DND-41 (cell line): Measurements from ENCODE around the gene MYRIP.

ENCODE experiments used
- ATAC-seq: fragments of 200-7000 bp; cut with Tn5 transposase; 3 replicates; pipeline ENCODE4 v1.9.1; 2021; ENCODE audit warnings: low read depth; ENCODE audit not compliant: insufficient read depth
- DNase-seq: peaks from one replicate; pipeline ENCODE4 v3.0.0-alpha.2; 2020
- H2AFZ ChIP-seq: 2 replicates; pipeline ENCODE4 v1.6.0; 2012; ENCODE audit warnings: low read depth, low read length
- H3K27ac ChIP-seq: 2 replicates; pipeline ENCODE4 v1.5.1; 2012; ENCODE audit warnings: low read length, inconsistent platforms
- H3K27me3 ChIP-seq: fragments of 200-600 bp; sonication (generic); 2 replicates; pipeline ENCODE4 v1.6.0; 2012; ENCODE audit warnings: low read length, mild to moderate bottlenecking, inconsistent platforms; ENCODE audit not compliant: insufficient read depth, poor library complexity
- H3K36me3 ChIP-seq: 2 replicates; pipeline ENCODE4 v1.5.1; 2012; ENCODE audit warnings: low read length, inconsistent platforms; ENCODE audit not compliant: insufficient read depth
- H3K4me1 ChIP-seq: 2 replicates; pipeline ENCODE4 v1.5.1; 2012; ENCODE audit warnings: mild to moderate bottlenecking, low read length; ENCODE audit not compliant: insufficient read depth
- H3K4me2 ChIP-seq: 2 replicates; pipeline ENCODE4 v1.6.0; 2012; ENCODE audit warnings: mild to moderate bottlenecking, moderate library complexity, low read length, inconsistent platforms; ENCODE audit not compliant: insufficient read depth
- H3K4me3 ChIP-seq, 2 experiments: fragments of 200-600 bp in 1 of 2; shearing (Covaris generic) in 1 of 2; 2 replicates each; pipeline ENCODE4 v1.5.1; 2012 to 2016; ENCODE audit warnings: inconsistent platforms in 2 of 2, low read length in 2 of 2, mild to moderate bottlenecking in 2 of 2, low read depth in 1 of 2, moderate library complexity in 1 of 2
- H3K79me2 ChIP-seq: 2 replicates; pipeline ENCODE4 v1.6.0; 2012; ENCODE audit warnings: low read length, inconsistent platforms; ENCODE audit not compliant: insufficient read depth
- H3K9ac ChIP-seq: 2 replicates; pipeline ENCODE4 v1.6.0; 2012; ENCODE audit warnings: low read depth, mild to moderate bottlenecking, inconsistent platforms, low read length, moderate library complexity
- H3K9me3 ChIP-seq: 2 replicates; pipeline ENCODE4 v1.5.1; 2012; ENCODE audit warnings: low read length, moderate library complexity, mild to moderate bottlenecking, inconsistent platforms; ENCODE audit not compliant: insufficient read depth, severe bottlenecking
- H4K20me1 ChIP-seq: 2 replicates; pipeline ENCODE4 v1.6.0; 2012; ENCODE audit warnings: low read length; ENCODE audit not compliant: insufficient read depth
- CTCF ChIP-seq: IDR thresholded peaks from 2 replicates; pipeline ENCODE4 v1.5.1; 2012; ENCODE audit warnings: borderline replicate concordance, low read length, moderate library complexity, mild to moderate bottlenecking; ENCODE audit not compliant: poor library complexity, severe bottlenecking; ENCODE audit errors: extremely low read depth
- EZH2 ChIP-seq: IDR thresholded peaks from 3 replicates; pipeline ENCODE4 v1.6.1; 2012; ENCODE audit warnings: borderline replicate concordance, low read depth, mild to moderate bottlenecking, moderate library complexity, low read length, inconsistent platforms; ENCODE audit not compliant: severe bottlenecking

Gene MYRIP

GRCh38 chr3:40255532-40255931 is 446.1 kb downstream of the MYRIP start:
- H3K4me2 ChIP-seq = no peak overlapping the region
- no peak for ATAC-seq
- no peaks in the 10 kb centered on the region for H3K9me3 ChIP-seq
- no peak overlapping the region for H3K9ac ChIP-seq
- TF ChIP-seq EZH2 (no peak), CTCF (no peak)
- no peaks in the 10 kb centered on the region for H3K36me3 ChIP-seq
- no peak for DNase-seq
- no peak overlapping the region for H3K4me3 ChIP-seq
- no peaks in the 10 kb centered on the region for H3K4me1 ChIP-seq
- peaks cover 3% of the 10 kb centered on the region; the same call in 1 of the 2 replicates for H4K20me1 ChIP-seq
- no peak overlapping the region for H2AFZ ChIP-seq
- no peaks in the 10 kb centered on the region for H3K79me2 ChIP-seq
- no peak overlapping the region for H3K27ac ChIP-seq
- no peaks in the 10 kb centered on the region for H3K27me3 ChIP-seq

- H3K36me3 ChIP-seq = no peaks in the 10 kb centered on the region
- TF ChIP-seq EZH2 (no peak), CTCF (no peak)
- no peak overlapping the region for H3K4me3 ChIP-seq
- no peaks in the 10 kb centered on the region for H3K79me2 ChIP-seq
- no peak overlapping the region for H3K4me2 ChIP-seq
- no peaks in the 10 kb centered on the region for H3K27me3 ChIP-seq
- H3K27ac ChIP-seq = no peak overlapping the region
- DNase-seq = no peak
- H3K9ac ChIP-seq = no peak overlapping the region
- H3K4me1 ChIP-seq = no peaks in the 10 kb centered on the region
- H4K20me1 ChIP-seq = peaks cover 3% of the 10 kb centered on the region; the same call in 1 of the 2 replicates
- no peak for ATAC-seq
- H2AFZ ChIP-seq = no peak overlapping the region
- H3K9me3 ChIP-seq = no peaks in the 10 kb centered on the region
These were observed 448.7 kb downstream of the MYRIP start for GRCh38 chr3:40258064-40258463.

- H2AFZ ChIP-seq = no peak overlapping the region
- ATAC-seq (no peak), DNase-seq (no peak)
- H3K9me3 ChIP-seq = no peaks in the 10 kb centered on the region
- no peak overlapping the region for H3K9ac ChIP-seq
- H3K4me2 ChIP-seq = no peak overlapping the region
- no peak overlapping the region for H3K27ac ChIP-seq
- H3K27me3 ChIP-seq = no peaks in the 10 kb centered on the region
- TF ChIP-seq CTCF (no peak), EZH2 (no peak)
- no peaks in the 10 kb centered on the region for H3K79me2 ChIP-seq
- peaks cover 3% of the 10 kb centered on the region; the same call in 1 of the 2 replicates for H4K20me1 ChIP-seq
- no peak overlapping the region for H3K4me3 ChIP-seq
- no peaks in the 10 kb centered on the region for H3K4me1 ChIP-seq
- no peaks in the 10 kb centered on the region for H3K36me3 ChIP-seq
These were observed 449.1 kb downstream of the MYRIP start for GRCh38 chr3:40258555-40258954.

GRCh38 chr3:40262331-40262730 is 452.9 kb downstream of the MYRIP start:
- Histone ChIP-seq H3K4me1 (no peaks in the 10 kb centered on the region), H3K4me3 (no peak overlapping the region), H3K4me2 (no peak overlapping the region)

More at GRCh38 chr3:40262331-40262730, 452.9 kb downstream of the MYRIP start:
- Histone ChIP-seq H3K9me3 (no peaks in the 10 kb centered on the region), H2AFZ (no peak overlapping the region), H3K27ac (no peak overlapping the region), H4K20me1 (peaks cover 3% of the 10 kb centered on the region; the same call in 1 of the 2 replicates), H3K27me3 (no peaks in the 10 kb centered on the region), H3K9ac (no peak overlapping the region), H3K36me3 (no peaks in the 10 kb centered on the region), H3K79me2 (no peaks in the 10 kb centered on the region)
- ATAC-seq (no peak), DNase-seq (no peak)
- TF ChIP-seq CTCF = no peak
- no peak for TF ChIP-seq EZH2
